Thymus (tissue), 11 donors: ENCODE data around the gene RASAL2. TPM values are rescaled to one million over a fixed set of nuclear protein-coding genes. Genes with fewer than 3 reads are reported as not detected.

ENCODE experiments used
- DNase-seq, 9 donors: peaks; one replicate each; pipeline ENCODE4 v3.0.0-alpha.2; 2013; ENCODE audit warnings: low spot score in 9 of 9, low read depth in 6 of 9, missing footprints in 1 of 9
- H3K27ac ChIP-seq, 2 donors: one replicate each; pipeline ENCODE4 v1.5.1; 2013; ENCODE audit warnings: control low read depth in 1 of 2, low read depth in 1 of 2, low read length in 1 of 2, mild to moderate bottlenecking in 1 of 2, moderate library complexity in 1 of 2
- H3K27me3 ChIP-seq, 2 donors: one replicate each; pipeline ENCODE4 v1.5.1; 2013; ENCODE audit warnings: low read length in 1 of 2; ENCODE audit not compliant: control insufficient read depth in 2 of 2, insufficient read depth in 1 of 2
- H3K36me3 ChIP-seq, 2 donors: one replicate each; pipeline ENCODE4 v1.5.1; 2013; ENCODE audit warnings: low read length in 1 of 2, mild to moderate bottlenecking in 1 of 2, moderate library complexity in 1 of 2; ENCODE audit not compliant: control insufficient read depth in 2 of 2, insufficient read depth in 2 of 2
- H3K4me1 ChIP-seq, 2 donors: one replicate each; pipeline ENCODE4 v1.5.1; 2013; ENCODE audit warnings: low read length in 2 of 2; ENCODE audit not compliant: control insufficient read depth in 2 of 2, insufficient read depth in 2 of 2
- H3K4me3 ChIP-seq, 2 donors: one replicate each; pipeline ENCODE4 v1.5.1; 2013; ENCODE audit warnings: low read length in 2 of 2, control low read depth in 1 of 2, mild to moderate bottlenecking in 1 of 2
- H3K9me3 ChIP-seq, 2 donors: one replicate each; pipeline ENCODE4 v1.5.1; 2013; ENCODE audit warnings: low read length in 1 of 2, mild to moderate bottlenecking in 1 of 2; ENCODE audit not compliant: control insufficient read depth in 2 of 2, insufficient read depth in 1 of 2
- WGBS: extraction: QIAGEN DNeasy Blood & Tissue Kit; methylation state at CpG from one replicate; pipeline ENCODE4 v1.1.7; 2013; 5-methylcytosine and 5-hydroxymethylcytosine counted together
- polyA plus RNA-seq: library from polyadenylated mRNA; stranded (reverse); fragments of 200-250 nt; gene quantifications from one replicate; pipeline ENCODE4 v1.2.3, GENCODE V29; 2013
- total RNA-seq: library from RNA; stranded (reverse); fragments of 120-200 nt; gene quantifications from one replicate; pipeline ENCODE4 v1.2.4, GENCODE V29; 2013
- donor health status: healthy.

The RASAL2 gene
- total and polyA plus RNA-seq, 2 donors: 1.9 to 2.6 TPM

GRCh38 chr1:178283409-178283808 lies 189.5 kb downstream of the RASAL2 start:
- H3K27ac ChIP-seq: no peak overlapping the region
- WGBS: 63% methylated on average over 5 of the region's 5 CpGs
- DNase-seq: peak in 1 of 9 donors; percentile 27

GRCh38 chr1:178284058-178284457 lies 190.2 kb downstream of the RASAL2 start:
- H3K27me3 ChIP-seq: no peaks in the 10 kb centered on the region
- peak in 2 of 9 donors; percentile 2 to 25 for DNase-seq
- H3K9me3 ChIP-seq: no peaks in the 10 kb centered on the region
- peaks cover 0 to 6% of the 10 kb centered on the region in 2 donors for H3K4me1 ChIP-seq
- H3K27ac ChIP-seq: no peak overlapping the region
- 67% methylated on average over 3 of the region's 3 CpGs for WGBS
- no peaks in the 10 kb centered on the region for H3K36me3 ChIP-seq
- H3K4me3 ChIP-seq: no peak overlapping the region

More at GRCh38 chr1:178283409-178283808, 189.5 kb downstream of the RASAL2 start:
- H3K27me3 ChIP-seq: no peaks in the 10 kb centered on the region
- H3K9me3 ChIP-seq: no peaks in the 10 kb centered on the region
- H3K4me3 ChIP-seq: no peak overlapping the region
- no peaks in the 10 kb centered on the region for H3K36me3 ChIP-seq
- H3K4me1 ChIP-seq: peaks cover 0 to 6% of the 10 kb centered on the region in 2 donors

GRCh38 chr1:178291166-178291565 lies 197.3 kb downstream of the RASAL2 start:
- Histone ChIP-seq H3K9me3 (no peaks in the 10 kb centered on the region), H3K4me1 (no peaks in the 10 kb centered on the region), H3K4me3 (no peak overlapping the region), H3K27ac (no peak overlapping the region), H3K27me3 (no peaks in the 10 kb centered on the region), H3K36me3 (no peaks in the 10 kb centered on the region)
- WGBS: 97% methylated on average over 1 of the region's 1 CpG
- no peak for DNase-seq

- no peaks in the 10 kb centered on the region for H3K4me1 ChIP-seq
- no peaks in the 10 kb centered on the region for H3K9me3 ChIP-seq
- H3K36me3 ChIP-seq: no peaks in the 10 kb centered on the region
- no peak overlapping the region for H3K4me3 ChIP-seq
- H3K27ac ChIP-seq: no peak overlapping the region
- no peak for DNase-seq
- H3K27me3 ChIP-seq: no peaks in the 10 kb centered on the region
- 96% methylated on average over 1 of the region's 1 CpG for WGBS
These were observed 200.8 kb downstream of the RASAL2 start for GRCh38 chr1:178294654-178295053.

- no peak for DNase-seq
- Histone ChIP-seq H3K27ac (no peak overlapping the region), H3K4me3 (no peak overlapping the region), H3K36me3 (no peaks in the 10 kb centered on the region), H3K9me3 (no peaks in the 10 kb centered on the region), H3K4me1 (no peaks in the 10 kb centered on the region), H3K27me3 (no peaks in the 10 kb centered on the region)
These were observed 206.4 kb downstream of the RASAL2 start for GRCh38 chr1:178300352-178300699.

GRCh38 chr1:178301141-178301540 lies 207.2 kb downstream of the RASAL2 start:
- Histone ChIP-seq H3K27me3 (no peaks in the 10 kb centered on the region), H3K9me3 (no peaks in the 10 kb centered on the region), H3K27ac (no peak overlapping the region), H3K4me1 (no peaks in the 10 kb centered on the region), H3K4me3 (no peak overlapping the region), H3K36me3 (no peaks in the 10 kb centered on the region)
- no peak for DNase-seq
- WGBS: 97% methylated on average over 1 of the region's 1 CpG

- no peaks in the 10 kb centered on the region for H3K27me3 ChIP-seq
- H3K9me3 ChIP-seq: no peaks in the 10 kb centered on the region
- no peak overlapping the region for H3K4me3 ChIP-seq
- no peaks in the 10 kb centered on the region for H3K36me3 ChIP-seq
- 93% methylated on average over 1 of the region's 1 CpG for WGBS
- no peak for DNase-seq
- H3K27ac ChIP-seq: no peak overlapping the region
- no peaks in the 10 kb centered on the region for H3K4me1 ChIP-seq
These were observed 213.4 kb downstream of the RASAL2 start for GRCh38 chr1:178307264-178307663.

- Histone ChIP-seq H3K36me3 (no peaks in the 10 kb centered on the region), H3K4me3 (no peak overlapping the region), H3K27ac (no peak overlapping the region), H3K9me3 (no peaks in the 10 kb centered on the region), H3K27me3 (no peaks in the 10 kb centered on the region), H3K4me1 (no peaks in the 10 kb centered on the region)
- no peak for DNase-seq
These were observed 214.5 kb downstream of the RASAL2 start for GRCh38 chr1:178308438-178308837.

- Histone ChIP-seq H3K4me1 (no peaks in the 10 kb centered on the region), H3K36me3 (no peaks in the 10 kb centered on the region), H3K9me3 (no peaks in the 10 kb centered on the region), H3K27ac (no peak overlapping the region), H3K27me3 (no peaks in the 10 kb centered on the region), H3K4me3 (no peak overlapping the region)
- 2% methylated on average over 1 of the region's 1 CpG for WGBS
- peak; percentile 6 to 66 (median 22) for DNase-seq
These were observed 216.8 kb downstream of the RASAL2 start for GRCh38 chr1:178310685-178311105.

GRCh38 chr1:178311164-178311563 lies 217.3 kb downstream of the RASAL2 start:
- Histone ChIP-seq H3K27ac (no peak overlapping the region), H3K27me3 (no peaks in the 10 kb centered on the region), H3K4me1 (no peaks in the 10 kb centered on the region), H3K9me3 (no peaks in the 10 kb centered on the region), H3K36me3 (no peaks in the 10 kb centered on the region), H3K4me3 (no peak overlapping the region)
- WGBS: 88% methylated on average over 1 of the region's 1 CpG
- no peak for DNase-seq
